Keratinocyte (primary cell): ENCODE data around the gene SUGT1.
"Not testable (repeated sequence)": the region's sequence is repeated elsewhere in the genome, so short reads cannot be mapped to it uniquely, and the experiment has no call there.

Source experiments
- EZH2 ChIP-seq: IDR thresholded peaks from one replicate; pipeline ENCODE4 v1.6.1; 2012; ENCODE audit warnings: inconsistent platforms, mild to moderate bottlenecking, low read length, moderate library complexity
- TF ChIP-seq, protein P1 (sequence below), 3 experiments: IDR thresholded peaks in 1 of 3; conservative IDR thresholded peaks in 1 of 3; optimal IDR thresholded peaks in 1 of 3; 2 replicates in 2 of 3; 3 replicates in 1 of 3; pipeline versions ENCODE3 to v1.5.1; 2011; ENCODE audit warnings: low read length in 3 of 3, mild to moderate bottlenecking in 3 of 3, moderate library complexity in 2 of 3, control low read depth in 1 of 3, inconsistent platforms in 1 of 3; ENCODE audit not compliant: insufficient read depth in 2 of 3; ENCODE audit errors: extremely low read depth in 1 of 3

DNA sequence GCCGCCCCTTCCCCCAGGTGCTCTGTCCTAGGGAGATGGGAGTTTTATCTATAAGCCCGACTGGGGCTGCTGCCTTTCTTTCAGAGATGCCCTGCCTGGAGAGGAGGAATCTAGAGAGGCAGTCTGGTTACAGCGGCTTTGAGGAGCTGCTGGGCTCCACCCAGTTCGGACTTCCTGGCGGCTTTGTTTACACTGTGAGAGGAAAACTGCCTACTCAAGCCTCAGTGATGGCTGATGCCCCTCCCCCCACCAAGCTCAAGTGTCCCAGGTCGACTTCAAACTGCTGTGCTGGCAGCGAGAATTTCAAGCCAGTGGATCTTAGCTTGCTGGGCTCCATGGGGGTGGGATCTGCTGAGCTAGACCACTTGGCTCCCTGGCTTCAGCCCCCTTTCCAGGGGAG is 68.3 kb downstream of the SUGT1 start:
- TF ChIP-seq, protein P1, sequence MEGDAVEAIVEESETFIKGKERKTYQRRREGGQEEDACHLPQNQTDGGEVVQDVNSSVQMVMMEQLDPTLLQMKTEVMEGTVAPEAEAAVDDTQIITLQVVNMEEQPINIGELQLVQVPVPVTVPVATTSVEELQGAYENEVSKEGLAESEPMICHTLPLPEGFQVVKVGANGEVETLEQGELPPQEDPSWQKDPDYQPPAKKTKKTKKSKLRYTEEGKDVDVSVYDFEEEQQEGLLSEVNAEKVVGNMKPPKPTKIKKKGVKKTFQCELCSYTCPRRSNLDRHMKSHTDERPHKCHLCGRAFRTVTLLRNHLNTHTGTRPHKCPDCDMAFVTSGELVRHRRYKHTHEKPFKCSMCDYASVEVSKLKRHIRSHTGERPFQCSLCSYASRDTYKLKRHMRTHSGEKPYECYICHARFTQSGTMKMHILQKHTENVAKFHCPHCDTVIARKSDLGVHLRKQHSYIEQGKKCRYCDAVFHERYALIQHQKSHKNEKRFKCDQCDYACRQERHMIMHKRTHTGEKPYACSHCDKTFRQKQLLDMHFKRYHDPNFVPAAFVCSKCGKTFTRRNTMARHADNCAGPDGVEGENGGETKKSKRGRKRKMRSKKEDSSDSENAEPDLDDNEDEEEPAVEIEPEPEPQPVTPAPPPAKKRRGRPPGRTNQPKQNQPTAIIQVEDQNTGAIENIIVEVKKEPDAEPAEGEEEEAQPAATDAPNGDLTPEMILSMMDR (optimal IDR thresholded peaks at IDR 0.05 in 1 of 3, IDR thresholded peaks at IDR 0.05 in 1 of 3, conservative IDR thresholded peaks at IDR 0.05 in 1 of 3; ENCODE audit: extremely low read depth in 1 of 3, insufficient read depth in 2 of 3, low read length in 3 of 3), result not testable (repeated sequence)
- not testable (repeated sequence) for TF ChIP-seq EZH2
